HG03095 (cell line): ENCODE results near the gene CADM4.
"Not testable (repeated sequence)": the region's sequence is repeated elsewhere in the genome, so short reads cannot be mapped to it uniquely, and the experiment has no call there.

Source experiments
- ATAC-seq: cut with Tn5 transposase; IDR thresholded peaks from one replicate; pipeline ENCODE4 v1.9.1; 2021; ENCODE audit warnings: moderate library complexity; ENCODE audit not compliant: unreplicated experiment

Gene CADM4

GRCh38 chr19:43589277-43589676 lies 50.4 kb downstream of the CADM4 start:
- no peak for ATAC-seq

DNA sequence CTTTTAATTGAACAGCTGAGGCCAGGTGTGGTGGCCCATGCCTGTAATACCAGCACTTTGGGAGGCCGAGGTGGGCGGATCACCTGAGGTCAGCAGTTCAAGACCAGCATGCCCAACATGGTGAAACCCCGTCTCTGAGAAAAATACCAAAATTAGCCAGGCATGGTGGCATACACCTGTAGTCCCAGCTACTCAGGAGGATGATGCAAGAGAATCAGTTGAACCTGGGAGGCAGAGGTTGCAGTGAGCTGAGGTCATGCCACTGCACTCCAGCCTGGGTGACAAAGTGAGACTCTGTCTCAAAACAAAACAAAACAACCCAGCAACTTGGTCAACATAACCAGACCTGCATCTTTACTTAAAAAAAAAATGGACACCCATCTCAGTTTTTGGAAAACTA lies 52.6 kb downstream of the CADM4 start:
- not testable (repeated sequence) for ATAC-seq

DNA sequence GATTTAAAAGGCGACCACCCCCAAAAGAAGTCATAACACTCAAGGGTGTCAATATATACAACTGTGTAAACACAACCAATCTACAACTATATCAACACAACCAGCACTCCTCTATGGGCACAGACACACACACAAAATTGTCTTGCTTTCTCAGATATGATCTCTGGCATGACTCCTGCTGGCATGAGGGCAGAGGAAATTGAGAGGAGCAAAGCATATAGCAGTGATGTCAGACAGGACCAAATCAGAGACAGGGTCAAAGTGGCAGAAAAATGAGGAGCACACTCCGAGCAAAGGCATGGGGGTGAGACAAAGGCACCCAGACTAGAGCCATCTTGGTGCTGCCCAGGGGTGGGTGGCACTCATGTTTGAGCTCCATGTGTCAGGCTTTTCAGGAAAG lies 53.3 kb downstream of the CADM4 start:
- ATAC-seq = no peak

DNA sequence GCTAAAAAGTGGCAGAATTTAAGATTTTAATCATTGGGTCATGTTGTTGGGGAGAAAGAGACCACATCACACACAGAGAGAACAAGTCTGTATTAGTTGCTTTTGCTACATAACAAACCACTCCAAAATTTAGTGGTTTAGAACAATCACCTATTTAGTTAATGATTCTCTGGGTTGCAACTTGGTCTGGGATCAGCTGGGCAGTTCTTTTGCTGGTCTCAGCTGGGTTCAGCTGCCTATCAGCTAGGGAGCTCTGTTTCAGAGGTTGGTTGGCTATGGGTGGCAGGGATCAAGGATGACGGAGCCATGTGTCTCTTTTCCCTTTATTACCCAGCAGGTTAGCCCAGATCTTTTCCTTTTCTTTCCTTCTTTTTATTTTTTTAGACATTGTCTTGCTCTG lies 55.2 kb downstream of the CADM4 start:
- no peak for ATAC-seq

DNA sequence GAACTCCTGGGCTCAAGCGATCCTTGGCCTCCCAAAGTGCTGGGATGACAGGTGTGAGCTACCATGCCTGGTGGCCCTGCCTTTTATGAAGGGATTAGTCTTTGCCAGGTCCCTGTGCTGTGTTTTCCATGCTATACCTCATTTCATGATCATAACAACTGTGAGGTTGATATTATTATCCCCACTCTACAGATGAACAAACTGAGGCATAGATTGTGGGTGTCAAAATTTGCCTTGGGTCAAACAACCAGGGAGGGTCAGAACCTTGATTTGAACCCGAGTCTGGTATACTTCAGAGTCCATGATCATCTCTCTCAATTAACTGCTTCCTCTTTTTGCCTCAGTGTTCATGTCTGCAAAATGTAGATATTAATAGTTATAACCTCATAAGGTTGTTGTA lies 57.2 kb downstream of the CADM4 start:
- no peak for ATAC-seq

DNA sequence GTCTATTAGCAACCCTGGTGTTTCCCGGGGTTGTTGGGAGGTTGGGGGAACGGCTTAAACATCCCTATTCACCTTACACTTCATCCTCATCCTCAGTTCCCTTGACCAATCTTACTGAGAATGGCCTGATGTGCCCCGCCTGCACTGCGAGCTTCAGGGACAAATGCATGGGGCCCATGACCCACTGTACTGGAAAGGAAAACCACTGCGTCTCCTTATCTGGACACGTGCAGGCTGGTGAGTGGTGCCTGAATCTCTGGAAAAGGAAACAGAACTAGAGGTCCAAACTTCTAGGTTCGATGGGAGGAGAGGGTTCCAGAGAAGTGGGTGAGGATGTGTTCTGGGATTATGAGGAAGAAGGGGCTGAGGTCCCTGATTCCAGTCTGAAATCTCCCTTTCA lies 58.2 kb downstream of the CADM4 start:
- no peak for ATAC-seq

GRCh38 chr19:43578787-43579186 lies 60.9 kb downstream of the CADM4 start:
- no peak for ATAC-seq

DNA sequence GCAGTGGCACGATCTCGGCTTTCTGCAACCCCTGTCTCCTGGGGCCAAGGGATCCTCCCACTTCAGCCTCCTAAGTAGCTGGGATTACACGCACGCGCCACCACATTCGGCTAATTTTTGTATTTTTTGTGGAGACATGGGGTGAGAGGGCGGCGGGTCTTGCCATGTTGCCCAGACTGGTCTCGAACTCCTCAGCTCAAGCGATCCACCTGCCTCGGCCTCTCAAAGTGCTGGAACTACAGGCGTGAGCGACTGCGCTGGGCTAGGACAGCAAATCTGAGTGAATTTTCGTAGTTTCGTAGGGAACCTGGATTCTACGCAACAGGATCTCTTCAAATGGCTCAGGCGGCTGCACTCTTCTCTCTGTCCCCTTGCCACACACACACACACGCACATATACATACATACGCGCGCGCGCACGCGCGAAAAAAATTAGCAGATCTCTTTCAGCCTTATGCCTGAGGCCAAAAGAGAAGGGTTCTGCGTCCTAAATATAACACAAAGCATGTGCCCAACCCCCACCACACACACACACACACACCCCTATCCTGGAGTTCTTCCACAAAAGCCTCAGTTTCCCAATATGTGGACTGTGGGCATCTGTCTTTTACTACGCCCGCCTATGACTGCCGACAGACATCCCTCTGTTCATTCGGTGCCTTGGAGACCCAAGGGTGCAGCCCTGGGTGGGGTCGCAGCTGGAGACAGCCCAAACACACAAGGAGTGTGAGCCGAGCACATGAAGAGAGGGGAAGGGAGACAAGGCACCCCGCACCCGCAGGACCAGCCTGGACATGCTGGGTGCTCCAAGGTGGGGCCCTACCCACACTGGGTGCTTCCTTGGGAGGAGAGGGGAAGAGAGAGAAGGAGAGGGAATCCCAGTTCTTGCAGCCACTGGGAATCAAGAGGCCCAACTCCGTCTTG lies 63.4 kb downstream of the CADM4 start:
- ATAC-seq = no peak

- peak; percentile 89 for ATAC-seq
Measured at GRCh38 chr19:43575156-43575950, 64.3 kb downstream of the CADM4 start, which contains the start of the genes PINLYP and XRCC1. Gene PINLYP, plus strand, starts transcription at chr19:43575801. Its CDS starts 1,391 bp downstream, at chr19:43577192. Gene XRCC1, minus strand, starts transcription at chr19:43575527. Its CDS starts 69 bp downstream, at chr19:43575458.

DNA sequence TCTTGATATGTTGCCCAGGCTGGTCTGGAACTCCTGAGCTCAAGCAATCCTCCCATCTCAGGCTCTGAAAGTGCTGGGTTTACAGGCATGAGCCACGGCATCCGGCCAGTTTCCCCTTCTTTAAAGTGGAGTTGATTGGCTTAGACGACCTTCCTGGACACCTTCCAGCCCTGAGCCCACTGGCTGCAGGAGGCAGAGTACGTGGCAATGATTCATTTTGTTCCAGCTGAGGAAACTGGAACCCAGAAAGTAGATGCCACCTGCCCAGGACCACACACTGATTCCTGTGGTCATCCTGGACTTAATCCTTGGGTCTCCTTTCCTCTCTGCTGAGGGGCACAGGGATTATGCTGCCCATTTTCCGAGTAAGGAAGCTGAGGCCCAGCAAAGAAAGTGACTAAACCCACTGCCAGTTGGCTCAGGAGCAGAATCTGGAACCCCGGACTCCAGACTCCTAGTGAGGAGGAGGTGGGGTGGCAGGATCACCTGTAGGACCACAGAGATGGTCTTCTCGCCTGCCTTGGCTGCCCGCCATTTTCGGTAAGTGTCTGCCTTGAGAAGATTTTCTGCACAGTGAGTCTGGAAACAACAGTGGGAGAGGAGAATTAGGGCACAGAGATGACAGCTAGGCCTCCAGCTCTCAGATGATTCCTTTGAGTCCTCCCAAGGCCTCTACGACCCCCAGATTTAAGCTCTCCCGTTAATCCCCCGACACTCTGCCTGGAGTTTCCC lies 65.1 kb downstream of the CADM4 start:
- no peak for ATAC-seq
